HepG2 (cell line): Measurements from ENCODE around the gene LBX2. TPM values are rescaled to one million over a fixed set of nuclear protein-coding genes. Genes with fewer than 3 reads are reported as not detected.

ENCODE experiments used
- CBX5 ChIP-seq: sonication (generic); formaldehyde crosslinking; IDR thresholded peaks from 2 replicates; pipeline ENCODE4 v1.4.0; 2020; ENCODE audit warnings: missing genetic modification reagents, borderline replicate concordance
- CHCHD3 ChIP-seq: sonication (generic); formaldehyde crosslinking; IDR thresholded peaks from 2 replicates; pipeline ENCODE4 v1.8.0; 2022; ENCODE audit warnings: mild to moderate bottlenecking, missing genetic modification reagents, moderate library complexity
- ISL2 ChIP-seq: sonication (generic); formaldehyde crosslinking; IDR thresholded peaks from 2 replicates; pipeline ENCODE4 v1.5.0; 2020; ENCODE audit warnings: missing genetic modification reagents
- KAT2B ChIP-seq: fragments of 150-350 bp; IDR thresholded peaks from 2 replicates; pipeline ENCODE4 v1.6.1; 2014; ENCODE audit warnings: low read depth, low read length, borderline replicate concordance
- MYNN ChIP-seq: sonication (generic); formaldehyde crosslinking; IDR thresholded peaks from 2 replicates; pipeline ENCODE4 v1.4.0; 2020; ENCODE audit warnings: mild to moderate bottlenecking, low read depth, missing genetic modification reagents
- NR2F1 ChIP-seq, 2 experiments: fragments of 450-650 bp in 1 of 2; formaldehyde crosslinking in 1 of 2; IDR thresholded peaks; 2 replicates each; pipeline versions ENCODE4 v1.5.0 to v1.6.1; 2016 to 2020; ENCODE audit warnings: mild to moderate bottlenecking in 1 of 2, missing compliant biosample characterization in 1 of 2, missing genetic modification reagents in 1 of 2, moderate library complexity in 1 of 2
- RBAK ChIP-seq: sonication (generic); formaldehyde crosslinking; IDR thresholded peaks from 2 replicates; pipeline ENCODE4 v1.5.1; 2020; ENCODE audit warnings: mild to moderate bottlenecking, missing genetic modification reagents
- SAFB2 ChIP-seq: sonication (generic); formaldehyde crosslinking; IDR thresholded peaks from 2 replicates; pipeline ENCODE4 v1.5.1; 2020; ENCODE audit warnings: missing genetic modification reagents, low read depth, mild to moderate bottlenecking, borderline replicate concordance
- SIN3A ChIP-seq: IDR thresholded peaks from 2 replicates; pipeline ENCODE4 v1.6.1; 2011; ENCODE audit warnings: low read depth, mild to moderate bottlenecking, control low read depth, low read length, borderline replicate concordance
- SNAPC2 ChIP-seq: sonication (generic); formaldehyde crosslinking; IDR thresholded peaks from 2 replicates; pipeline ENCODE4 v1.8.1; 2022; ENCODE audit warnings: mild to moderate bottlenecking, missing genetic modification reagents
- SSRP1 ChIP-seq: IDR thresholded peaks from 2 replicates; pipeline ENCODE4 v1.6.1; 2016; ENCODE audit warnings: control low read depth
- ZNF382 ChIP-seq: sonication (generic); formaldehyde crosslinking; IDR thresholded peaks from 2 replicates; pipeline ENCODE4 v1.5.0; 2020; ENCODE audit warnings: missing genetic modification reagents, mild to moderate bottlenecking, borderline replicate concordance
- ZNF776 ChIP-seq: sonication (generic); formaldehyde crosslinking; IDR thresholded peaks from 2 replicates; pipeline ENCODE4 v1.4.0; 2020; ENCODE audit warnings: mild to moderate bottlenecking, missing genetic modification reagents
- polyA plus RNA-seq, 8 experiments: library from polyadenylated mRNA; depleted of rRNA in 3 of 8; stranded (reverse) in 7 of 8; unstranded in 1 of 8; fragments of >200 nt; fragmentation: Illumina TruSeq in 4 of 8; extraction: Trizol in 4 of 8; gene quantifications; 2 replicates each; pipeline versions ENCODE4 v1.2.1 to v1.2.3, GENCODE V29; 2011 to 2016; ENCODE audit warnings: low read depth in 4 of 8, missing spikeins in 1 of 8, mixed read lengths in 1 of 8; ENCODE audit not compliant: insufficient read depth in 1 of 8
- total RNA-seq, 5 experiments: library from RNA; depleted of rRNA; stranded (reverse); fragments of >200 nt; fragmentation: Illumina TruSeq; extraction: Trizol; gene quantifications; 2 replicates each; pipeline ENCODE4 v1.2.3, GENCODE V29; 2016; ENCODE audit warnings: low read depth in 1 of 5
- TF ChIP-seq, protein P1 (sequence below): sonication (generic); formaldehyde crosslinking; IDR thresholded peaks from 2 replicates; pipeline ENCODE4 v1.5.0; 2020; ENCODE audit warnings: missing genetic modification reagents
- TF ChIP-seq, protein P2 (sequence below): sonication (generic); formaldehyde crosslinking; IDR thresholded peaks from 2 replicates; pipeline ENCODE4 v1.8.1; 2023; ENCODE audit warnings: missing genetic modification reagents, inconsistent platforms, borderline replicate concordance
- TF ChIP-seq, protein P3 (sequence below): sonication (generic); formaldehyde crosslinking; IDR thresholded peaks from 2 replicates; pipeline ENCODE4 v1.4.0; 2020; ENCODE audit warnings: low read depth, mild to moderate bottlenecking, missing genetic modification reagents
- TF ChIP-seq, protein P4 (sequence below): IDR thresholded peaks from 2 replicates; pipeline ENCODE4 v1.6.1; 2012; ENCODE audit warnings: low read depth, low read length, improper control_type of control experiment
- TF ChIP-seq, protein P5 (sequence below): sonication (generic); formaldehyde crosslinking; IDR thresholded peaks from 2 replicates; pipeline ENCODE4 v1.4.0; 2020; ENCODE audit warnings: mild to moderate bottlenecking, missing genetic modification reagents
- TF ChIP-seq, protein P6 (sequence below): sonication (generic); formaldehyde crosslinking; IDR thresholded peaks from 2 replicates; pipeline ENCODE4 v1.5.1; 2020; ENCODE audit warnings: missing genetic modification reagents, mild to moderate bottlenecking, borderline replicate concordance

LBX2 gene
- total and polyA plus RNA-seq, 2 of the 13 experiments (the other 11 are each of a cell fraction or from before 2014, with no cell fraction given): 6.4 to 8.1 TPM

DNA sequence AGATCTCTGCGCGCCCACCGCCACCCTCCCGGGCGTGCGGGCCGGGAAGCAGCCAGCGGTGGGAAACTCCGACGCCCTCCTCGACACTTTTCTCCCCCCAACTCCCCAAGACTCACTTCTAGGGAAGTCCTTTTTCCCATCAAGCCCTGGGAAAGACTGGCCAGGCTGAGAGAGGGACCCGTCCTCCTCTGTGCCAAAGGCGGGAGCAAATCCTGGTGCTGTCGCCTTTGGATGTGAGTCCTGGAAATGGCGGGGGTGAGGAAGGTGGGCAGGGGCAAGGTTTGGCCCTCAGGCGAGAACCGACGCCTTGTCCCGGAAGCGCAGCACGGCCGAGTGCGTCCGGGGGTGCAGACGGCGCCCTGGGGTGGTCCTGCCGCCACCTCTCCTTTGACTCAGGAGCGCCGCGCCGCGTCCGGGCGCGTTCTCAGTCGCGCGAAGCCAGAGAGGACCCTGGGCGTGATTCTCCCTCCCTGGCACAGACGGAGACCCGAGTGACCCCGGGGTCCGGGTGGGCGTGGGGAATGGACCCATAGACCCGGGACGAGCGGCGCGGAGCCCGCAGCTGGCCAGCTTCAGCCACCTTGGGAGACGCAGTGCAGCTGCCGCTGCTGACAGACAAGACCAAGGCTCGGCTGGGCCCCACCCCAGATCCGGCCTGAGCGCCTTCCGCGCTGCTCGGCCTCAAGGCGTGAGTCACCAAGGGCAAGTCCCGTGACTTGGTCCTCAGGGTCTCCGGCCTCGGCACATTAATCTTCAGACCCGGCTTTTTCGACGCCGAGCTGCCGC lies 3.5 kb upstream of the LBX2 start (continued):
- TF ChIP-seq, protein P1, sequence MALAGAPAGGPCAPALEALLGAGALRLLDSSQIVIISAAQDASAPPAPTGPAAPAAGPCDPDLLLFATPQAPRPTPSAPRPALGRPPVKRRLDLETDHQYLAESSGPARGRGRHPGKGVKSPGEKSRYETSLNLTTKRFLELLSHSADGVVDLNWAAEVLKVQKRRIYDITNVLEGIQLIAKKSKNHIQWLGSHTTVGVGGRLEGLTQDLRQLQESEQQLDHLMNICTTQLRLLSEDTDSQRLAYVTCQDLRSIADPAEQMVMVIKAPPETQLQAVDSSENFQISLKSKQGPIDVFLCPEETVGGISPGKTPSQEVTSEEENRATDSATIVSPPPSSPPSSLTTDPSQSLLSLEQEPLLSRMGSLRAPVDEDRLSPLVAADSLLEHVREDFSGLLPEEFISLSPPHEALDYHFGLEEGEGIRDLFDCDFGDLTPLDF (CRISPR knock-in tag): peak; percentile 10; the same call in 1 of the 2 replicates
- TF ChIP-seq ZNF382 (CRISPR knock-in tag): no peak
- TF ChIP-seq, protein P2, sequence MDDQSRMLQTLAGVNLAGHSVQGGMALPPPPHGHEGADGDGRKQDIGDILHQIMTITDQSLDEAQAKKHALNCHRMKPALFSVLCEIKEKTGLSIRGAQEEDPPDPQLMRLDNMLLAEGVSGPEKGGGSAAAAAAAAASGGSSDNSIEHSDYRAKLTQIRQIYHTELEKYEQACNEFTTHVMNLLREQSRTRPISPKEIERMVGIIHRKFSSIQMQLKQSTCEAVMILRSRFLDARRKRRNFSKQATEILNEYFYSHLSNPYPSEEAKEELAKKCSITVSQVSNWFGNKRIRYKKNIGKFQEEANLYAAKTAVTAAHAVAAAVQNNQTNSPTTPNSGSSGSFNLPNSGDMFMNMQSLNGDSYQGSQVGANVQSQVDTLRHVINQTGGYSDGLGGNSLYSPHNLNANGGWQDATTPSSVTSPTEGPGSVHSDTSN (CRISPR knock-in tag): no peak
- TF ChIP-seq, protein P3, sequence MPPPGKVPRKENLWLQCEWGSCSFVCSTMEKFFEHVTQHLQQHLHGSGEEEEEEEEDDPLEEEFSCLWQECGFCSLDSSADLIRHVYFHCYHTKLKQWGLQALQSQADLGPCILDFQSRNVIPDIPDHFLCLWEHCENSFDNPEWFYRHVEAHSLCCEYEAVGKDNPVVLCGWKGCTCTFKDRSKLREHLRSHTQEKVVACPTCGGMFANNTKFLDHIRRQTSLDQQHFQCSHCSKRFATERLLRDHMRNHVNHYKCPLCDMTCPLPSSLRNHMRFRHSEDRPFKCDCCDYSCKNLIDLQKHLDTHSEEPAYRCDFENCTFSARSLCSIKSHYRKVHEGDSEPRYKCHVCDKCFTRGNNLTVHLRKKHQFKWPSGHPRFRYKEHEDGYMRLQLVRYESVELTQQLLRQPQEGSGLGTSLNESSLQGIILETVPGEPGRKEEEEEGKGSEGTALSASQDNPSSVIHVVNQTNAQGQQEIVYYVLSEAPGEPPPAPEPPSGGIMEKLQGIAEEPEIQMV (CRISPR knock-in tag): no peak
- 0 out of 2 replicates have a peak, but pooled peaks have one; percentile 80 for TF ChIP-seq SAFB2 (CRISPR knock-in tag)
- TF ChIP-seq, protein P4, sequence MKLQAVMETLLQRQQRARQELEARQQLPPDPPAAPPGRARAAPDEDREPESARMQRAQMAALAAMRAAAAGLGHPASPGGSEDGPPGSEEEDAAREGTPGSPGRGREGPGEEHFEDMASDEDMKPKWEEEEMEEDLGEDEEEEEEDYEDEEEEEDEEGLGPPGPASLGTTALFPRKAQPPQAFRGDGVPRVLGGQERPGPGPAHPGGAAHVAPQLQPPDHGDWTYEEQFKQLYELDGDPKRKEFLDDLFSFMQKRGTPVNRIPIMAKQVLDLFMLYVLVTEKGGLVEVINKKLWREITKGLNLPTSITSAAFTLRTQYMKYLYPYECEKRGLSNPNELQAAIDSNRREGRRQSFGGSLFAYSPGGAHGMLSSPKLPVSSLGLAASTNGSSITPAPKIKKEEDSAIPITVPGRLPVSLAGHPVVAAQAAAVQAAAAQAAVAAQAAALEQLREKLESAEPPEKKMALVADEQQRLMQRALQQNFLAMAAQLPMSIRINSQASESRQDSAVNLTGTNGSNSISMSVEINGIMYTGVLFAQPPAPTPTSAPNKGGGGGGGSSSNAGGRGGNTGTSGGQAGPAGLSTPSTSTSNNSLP: no peak
- peak; percentile 71; the same call in 1 of the 2 replicates for TF ChIP-seq SNAPC2 (CRISPR knock-in tag)
- peak; percentile 50; the same call in 1 of the 2 replicates for TF ChIP-seq CHCHD3
- peak; percentile 83; the same call in 1 of the 2 replicates for TF ChIP-seq CBX5 (CRISPR knock-in tag)
- TF ChIP-seq, protein P5, sequence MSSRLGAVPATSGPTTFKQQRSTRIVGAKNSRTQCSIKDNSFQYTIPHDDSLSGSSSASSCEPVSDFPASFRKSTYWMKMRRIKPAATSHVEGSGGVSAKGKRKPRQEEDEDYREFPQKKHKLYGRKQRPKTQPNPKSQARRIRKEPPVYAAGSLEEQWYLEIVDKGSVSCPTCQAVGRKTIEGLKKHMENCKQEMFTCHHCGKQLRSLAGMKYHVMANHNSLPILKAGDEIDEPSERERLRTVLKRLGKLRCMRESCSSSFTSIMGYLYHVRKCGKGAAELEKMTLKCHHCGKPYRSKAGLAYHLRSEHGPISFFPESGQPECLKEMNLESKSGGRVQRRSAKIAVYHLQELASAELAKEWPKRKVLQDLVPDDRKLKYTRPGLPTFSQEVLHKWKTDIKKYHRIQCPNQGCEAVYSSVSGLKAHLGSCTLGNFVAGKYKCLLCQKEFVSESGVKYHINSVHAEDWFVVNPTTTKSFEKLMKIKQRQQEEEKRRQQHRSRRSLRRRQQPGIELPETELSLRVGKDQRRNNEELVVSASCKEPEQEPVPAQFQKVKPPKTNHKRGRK (CRISPR knock-in tag): no peak
- no peak for TF ChIP-seq MYNN (CRISPR knock-in tag)
- no peak for TF ChIP-seq KAT2B
- no peak for TF ChIP-seq SSRP1
- 0 out of 2 replicates have a peak, but pooled peaks have one; percentile 54 for TF ChIP-seq ISL2 (CRISPR knock-in tag)
- TF ChIP-seq NR2F1 (CRISPR knock-in tag; IDR thresholded peaks at IDR 0.05): no peak
- TF ChIP-seq, protein P6, sequence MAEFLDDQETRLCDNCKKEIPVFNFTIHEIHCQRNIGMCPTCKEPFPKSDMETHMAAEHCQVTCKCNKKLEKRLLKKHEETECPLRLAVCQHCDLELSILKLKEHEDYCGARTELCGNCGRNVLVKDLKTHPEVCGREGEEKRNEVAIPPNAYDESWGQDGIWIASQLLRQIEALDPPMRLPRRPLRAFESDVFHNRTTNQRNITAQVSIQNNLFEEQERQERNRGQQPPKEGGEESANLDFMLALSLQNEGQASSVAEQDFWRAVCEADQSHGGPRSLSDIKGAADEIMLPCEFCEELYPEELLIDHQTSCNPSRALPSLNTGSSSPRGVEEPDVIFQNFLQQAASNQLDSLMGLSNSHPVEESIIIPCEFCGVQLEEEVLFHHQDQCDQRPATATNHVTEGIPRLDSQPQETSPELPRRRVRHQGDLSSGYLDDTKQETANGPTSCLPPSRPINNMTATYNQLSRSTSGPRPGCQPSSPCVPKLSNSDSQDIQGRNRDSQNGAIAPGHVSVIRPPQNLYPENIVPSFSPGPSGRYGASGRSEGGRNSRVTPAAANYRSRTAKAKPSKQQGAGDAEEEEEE: no peak; the same call in 1 of the 2 replicates
- peak; percentile 74; the same call in 1 of the 2 replicates for TF ChIP-seq RBAK (CRISPR knock-in tag)
- peak; percentile 26; the same call in 1 of the 2 replicates for TF ChIP-seq SIN3A
- peak; percentile 61; the same call in 1 of the 2 replicates for TF ChIP-seq ZNF776 (CRISPR knock-in tag)
